GM18498 (cell line): ENCODE results near the gene PIK3CA.

Experiments
- ATAC-seq: cut with Tn5 transposase; IDR thresholded peaks from one replicate; pipeline ENCODE4 v1.9.1; 2021; ENCODE audit warnings: mild to moderate bottlenecking, moderate library complexity; ENCODE audit not compliant: unreplicated experiment

PIK3CA gene

DNA sequence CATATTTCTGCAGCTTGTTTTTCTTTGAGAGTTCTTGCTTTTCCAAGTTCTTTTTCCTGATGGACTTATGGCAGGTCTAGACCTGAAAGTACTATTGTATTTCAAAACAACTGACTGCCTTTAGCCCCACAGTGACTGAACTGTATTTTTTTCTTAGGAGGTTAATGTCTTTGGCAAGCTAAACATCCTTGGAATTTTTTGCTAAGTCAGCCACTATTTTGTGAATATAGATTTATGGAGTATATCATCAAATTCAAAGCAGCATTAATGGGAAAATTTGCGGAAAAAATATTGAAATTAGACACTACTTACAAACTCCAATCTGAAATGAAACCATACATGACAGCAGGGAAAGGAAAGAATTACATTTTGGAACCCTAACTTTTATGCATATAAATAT lies 8.6 kb downstream of the PIK3CA start:
- ATAC-seq: no peak

GRCh38 chr3:179158336-179159039 lies 10.3 kb downstream of the PIK3CA start:
- ATAC-seq: no peak

DNA sequence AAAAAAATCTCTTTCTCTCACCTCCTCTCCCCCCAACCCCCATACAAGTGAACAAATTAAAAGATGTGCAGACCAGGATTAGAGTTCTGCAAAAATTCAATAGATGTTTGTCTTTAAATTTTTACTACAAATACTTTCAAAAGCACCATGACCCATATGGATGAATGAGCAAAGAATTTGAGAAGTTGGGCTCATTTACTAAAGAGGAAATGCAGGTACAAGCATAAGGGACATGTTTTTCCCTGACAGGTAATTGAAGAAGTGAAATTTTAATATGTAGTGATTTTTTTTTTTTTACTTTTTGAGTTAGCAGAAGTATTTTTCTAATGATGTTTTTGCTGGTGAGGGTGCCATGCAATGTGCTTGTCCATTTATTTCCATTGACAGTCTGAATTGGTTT lies 15.3 kb downstream of the PIK3CA start:
- no peak for ATAC-seq

- ATAC-seq: no peak
Observed at GRCh38 chr3:179164857-179165256, 16.7 kb downstream of the PIK3CA start.

DNA sequence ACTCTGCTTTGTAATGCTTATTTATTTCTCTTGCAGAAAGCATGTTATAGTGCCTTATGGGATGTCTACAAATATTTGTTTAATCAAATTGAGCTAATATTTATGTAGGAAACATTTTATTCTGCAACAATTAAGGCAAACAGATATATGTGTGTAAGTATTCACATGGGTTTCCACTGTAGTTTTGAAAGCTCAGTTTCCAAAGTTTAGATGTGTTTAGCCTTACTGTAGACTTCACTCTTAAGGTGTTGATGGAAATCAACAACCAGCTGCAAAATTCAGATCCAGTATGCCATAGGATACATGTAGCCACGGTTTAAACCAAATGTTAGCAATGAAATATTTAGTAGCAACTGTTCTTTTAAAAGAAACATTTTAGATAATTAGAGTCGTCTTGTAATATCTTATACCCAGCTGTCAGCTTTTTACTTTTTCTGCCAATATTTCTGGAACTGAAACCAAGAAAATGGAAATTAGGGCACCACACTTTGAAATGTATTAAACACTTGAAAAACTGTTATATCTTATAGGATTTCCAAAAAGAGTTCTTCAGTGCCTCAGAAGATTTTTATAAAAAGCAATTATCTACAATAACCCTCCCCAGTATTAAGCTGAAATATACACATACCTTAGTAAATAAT lies 18.5 kb downstream of the PIK3CA start:
- peak; percentile 66 for ATAC-seq

GRCh38 chr3:179168918-179169317 lies 20.8 kb downstream of the PIK3CA start:
- no peak for ATAC-seq

DNA sequence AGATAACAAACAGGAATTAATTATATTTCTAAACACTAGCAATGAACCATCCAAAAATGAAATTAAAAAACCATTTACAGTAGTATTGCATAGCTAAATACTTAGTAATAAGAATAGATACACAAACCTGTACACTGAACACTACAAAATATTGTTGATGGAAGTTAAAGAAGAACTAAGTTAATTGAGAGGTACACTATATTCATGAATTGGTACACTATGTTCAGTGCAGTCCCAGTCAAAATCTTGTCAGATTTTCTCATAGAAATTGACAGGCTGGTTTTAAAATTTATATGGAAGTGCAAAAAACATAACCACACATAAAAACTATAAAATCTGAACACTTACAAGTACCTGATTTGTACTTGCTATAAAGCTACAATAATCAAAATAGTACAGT lies 24.4 kb downstream of the PIK3CA start:
- no peak for ATAC-seq

- ATAC-seq: no peak
Observed at GRCh38 chr3:179174316-179174715, 26.2 kb downstream of the PIK3CA start.

- no peak for ATAC-seq
Observed at GRCh38 chr3:179174898-179175297, 26.7 kb downstream of the PIK3CA start.

- no peak for ATAC-seq
Observed at GRCh38 chr3:179175358-179175757, 27.2 kb downstream of the PIK3CA start.

DNA sequence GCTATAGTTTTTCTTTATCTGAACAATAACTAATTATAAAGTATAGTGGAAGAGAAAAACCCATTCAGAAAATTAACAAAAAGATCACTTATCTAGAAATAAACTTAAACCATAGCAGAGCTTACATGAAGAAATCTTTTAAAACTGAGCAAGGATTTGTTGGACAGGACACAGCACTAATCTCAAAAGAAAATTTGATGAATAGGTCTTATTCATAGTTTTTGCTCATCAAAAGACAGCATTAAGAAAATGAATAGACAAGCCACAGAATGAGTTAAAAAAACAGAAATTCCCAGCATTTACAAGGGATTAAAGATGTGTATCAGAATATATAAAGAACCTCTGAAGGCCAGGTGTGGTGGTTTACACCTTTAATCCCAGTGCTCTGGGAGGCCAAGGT lies 29.5 kb downstream of the PIK3CA start:
- ATAC-seq: no peak

- no peak for ATAC-seq
Observed at GRCh38 chr3:179179256-179179655, 31.1 kb downstream of the PIK3CA start.

- ATAC-seq: no peak
Observed at GRCh38 chr3:179179979-179180759, 32.0 kb downstream of the PIK3CA start.

DNA sequence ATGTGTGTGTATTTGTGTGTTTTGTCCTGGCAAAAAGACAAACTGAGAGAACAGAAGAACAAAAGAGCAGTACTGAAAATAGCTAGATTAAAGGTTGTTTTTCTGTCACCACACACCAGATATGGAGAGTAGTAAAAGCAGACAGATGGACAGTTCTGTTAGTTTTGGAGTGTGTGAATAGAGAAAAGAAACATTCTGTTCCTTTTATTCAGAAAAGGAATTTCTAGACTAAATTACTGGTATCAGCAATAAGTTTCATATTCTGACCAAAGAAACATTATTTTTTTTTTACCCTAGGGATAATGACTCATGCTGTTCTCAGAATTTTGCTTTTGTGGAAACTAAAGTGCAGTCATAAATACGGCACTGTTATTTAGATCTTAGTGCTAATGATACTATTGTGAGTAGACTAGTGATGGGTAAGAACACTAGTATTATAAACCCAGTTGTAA lies 32.9 kb downstream of the PIK3CA start:
- peak; percentile 48 for ATAC-seq

DNA sequence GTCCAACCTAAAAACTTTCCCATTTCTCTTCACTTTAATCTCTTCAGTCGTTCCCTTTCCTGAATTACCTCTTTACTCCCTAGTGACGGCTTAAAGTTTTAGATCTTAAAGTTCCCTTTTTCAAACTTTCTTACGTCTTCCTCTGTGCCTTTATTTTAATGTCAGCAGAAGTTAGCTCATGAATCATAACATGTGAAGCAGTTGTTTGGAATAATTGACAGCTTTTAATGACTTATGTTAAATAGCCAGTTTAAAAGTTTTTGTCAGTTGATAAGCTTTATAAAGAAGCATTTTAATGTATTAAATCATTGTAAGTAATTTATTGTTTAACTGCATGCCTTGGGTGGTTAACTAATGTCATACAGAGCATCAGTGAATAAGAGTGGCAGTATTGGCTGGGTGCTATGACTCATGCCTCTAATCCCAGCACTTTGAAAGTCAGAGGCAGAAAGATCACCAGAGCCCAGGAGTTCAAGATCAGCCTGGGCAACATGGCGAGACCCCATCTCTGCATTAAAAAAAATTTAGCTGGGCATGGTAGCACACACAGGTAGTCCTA lies 33.9 kb downstream of the PIK3CA start:
- ATAC-seq: no peak

DNA sequence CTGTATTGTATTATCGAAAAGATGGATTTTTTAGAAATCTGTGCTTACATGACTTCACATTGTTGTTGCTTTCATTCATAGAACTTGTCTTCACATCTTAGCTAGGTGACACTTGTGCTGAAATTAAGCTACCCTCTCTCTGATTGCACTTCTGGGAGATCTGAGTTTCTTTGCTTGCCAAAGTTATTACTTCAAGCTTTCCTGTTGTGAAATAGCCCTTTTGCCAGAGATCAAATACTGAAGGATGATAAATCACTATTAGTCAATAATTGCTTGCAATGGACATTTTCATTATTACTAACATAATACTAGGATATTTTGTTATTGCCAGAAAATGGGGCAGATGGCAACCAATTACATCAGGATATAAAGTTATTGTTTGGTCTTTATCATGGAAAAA lies 34.7 kb downstream of the PIK3CA start:
- ATAC-seq: no peak

DNA sequence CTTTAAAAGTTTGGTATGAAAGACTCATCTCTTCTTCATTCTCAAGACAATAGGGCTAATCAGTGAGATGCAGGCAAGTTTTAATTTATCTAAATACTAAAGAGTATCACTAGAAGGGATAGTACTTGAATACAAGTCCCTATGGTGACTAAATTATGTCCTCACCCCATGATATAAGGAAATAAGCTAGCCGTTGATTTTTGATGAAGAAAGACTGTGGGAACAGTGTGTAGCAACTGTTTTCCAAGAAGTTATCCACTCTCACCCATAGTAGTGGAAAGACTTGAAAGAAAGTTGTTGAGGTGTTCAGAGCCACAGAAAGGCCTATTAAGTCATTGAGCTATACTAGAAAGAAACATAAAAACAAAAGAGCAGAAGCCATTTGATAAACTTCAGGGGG lies 36.7 kb downstream of the PIK3CA start:
- no peak for ATAC-seq

GRCh38 chr3:179186426-179186825 lies 38.3 kb downstream of the PIK3CA start:
- ATAC-seq: no peak

DNA sequence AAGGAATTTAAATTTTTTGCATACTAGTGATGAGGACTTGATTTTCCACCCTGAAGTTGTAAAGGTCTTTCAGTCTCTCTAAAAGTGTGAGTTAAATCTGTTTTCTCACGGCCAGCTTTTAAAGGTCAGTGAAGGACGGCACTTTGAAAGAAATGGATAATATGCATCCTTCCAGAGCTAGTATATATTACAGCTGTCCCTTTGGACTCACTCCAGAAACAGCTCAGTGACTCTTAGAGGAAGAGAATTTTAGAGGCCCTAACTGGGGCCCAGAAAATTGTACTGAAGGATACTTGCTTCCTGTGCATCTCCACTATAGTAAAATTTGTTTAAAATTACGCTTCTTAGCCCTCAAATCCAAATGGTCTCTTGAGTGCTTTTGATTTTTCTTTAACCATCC lies 41.6 kb downstream of the PIK3CA start:
- ATAC-seq: no peak

DNA sequence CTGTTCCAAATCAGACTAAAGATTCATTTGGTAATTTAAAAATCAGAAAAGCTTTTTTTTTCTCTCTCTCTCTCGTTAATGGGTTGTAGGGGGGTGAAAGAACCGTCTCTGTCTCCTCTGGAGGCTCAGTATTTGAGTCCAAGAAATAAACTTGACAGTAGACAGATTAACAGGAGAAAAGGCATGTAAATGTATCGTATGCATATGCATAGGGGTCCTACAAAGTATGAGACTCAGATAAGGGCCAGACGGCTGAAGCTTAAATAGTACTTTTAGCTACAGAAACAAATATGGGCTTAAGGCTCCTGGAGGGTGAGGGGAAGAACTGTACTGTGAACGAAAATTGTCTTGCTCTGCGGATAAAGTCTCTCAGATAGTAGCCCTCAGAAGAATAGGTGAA lies 42.4 kb downstream of the PIK3CA start:
- no peak for ATAC-seq

DNA sequence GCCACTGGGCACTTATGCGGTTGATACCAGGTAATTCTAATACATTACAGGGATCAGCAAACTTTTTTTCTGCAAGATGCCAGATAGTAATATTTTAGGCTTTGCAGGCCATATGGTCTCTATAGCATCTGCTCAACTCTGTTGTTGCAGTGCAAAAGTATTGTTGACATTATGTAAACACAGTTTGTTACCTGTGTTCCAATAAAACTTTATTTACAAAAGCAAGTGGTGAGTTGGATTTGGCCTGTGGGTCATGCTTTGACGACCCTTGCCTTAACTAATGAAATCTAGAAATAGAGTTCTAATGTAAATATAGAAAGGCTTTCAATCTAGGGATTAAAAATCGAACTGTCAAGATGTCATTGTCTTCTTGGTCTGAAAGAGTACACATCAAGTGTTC lies 44.4 kb downstream of the PIK3CA start:
- no peak for ATAC-seq

DNA sequence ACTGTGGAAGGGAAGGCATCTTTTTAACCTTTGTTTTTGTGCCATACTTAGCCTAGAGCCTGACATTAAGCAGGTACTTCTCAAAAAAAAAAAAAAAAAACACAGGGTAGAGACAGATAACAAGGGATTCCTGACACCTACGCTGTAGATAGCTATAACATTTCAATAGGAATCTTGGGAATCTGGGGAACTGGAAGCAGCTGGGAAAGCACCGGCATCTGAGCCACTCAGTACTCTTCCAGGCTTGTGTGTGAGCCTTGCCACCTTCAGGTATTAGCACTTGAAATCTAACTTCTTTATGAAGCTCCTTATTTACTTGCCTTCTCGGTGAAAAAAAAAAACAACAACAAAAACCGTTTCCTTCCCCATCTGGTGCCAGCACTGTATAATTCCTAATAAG lies 46.8 kb downstream of the PIK3CA start:
- no peak for ATAC-seq
